HG03439 (cell line): ENCODE data around the gene GALNT9.
"Not testable (repeated sequence)": the region's sequence is repeated elsewhere in the genome, so short reads cannot be mapped to it uniquely, and the experiment has no call there.

ENCODE experiments used
- ATAC-seq: cut with Tn5 transposase; IDR thresholded peaks from one replicate; pipeline ENCODE4 v1.9.1; 2021; ENCODE audit warnings: mild to moderate bottlenecking, moderate library complexity; ENCODE audit not compliant: unreplicated experiment

Gene GALNT9

GRCh38 chr12:132149526-132149925 is 179.9 kb downstream of the GALNT9 start:
- ATAC-seq, result not testable (repeated sequence)

GRCh38 chr12:132148368-132149045 is 180.9 kb downstream of the GALNT9 start:
- no peak for ATAC-seq

- no peak for ATAC-seq
These were observed 181.7 kb downstream of the GALNT9 start for GRCh38 chr12:132147423-132148367.

- ATAC-seq, result no peak
These were observed 182.5 kb downstream of the GALNT9 start for GRCh38 chr12:132146772-132147422.
